Activated CD8-positive, alpha-beta T cell treated with anti-CD3 and anti-CD28 coated beads, Interleukin-2, amount 10 ng/mL, durations not matched to agents 7 days and 5 days (primary cell): ENCODE results near the gene MORN5. TPM values are rescaled to one million over a fixed set of nuclear protein-coding genes. Genes with fewer than 3 reads are reported as not detected.
A peak's percentile ranks its signal among the peaks of the same experiment; 100 is the strongest.

ENCODE experiments used
- ATAC-seq: fragments of 150-1000 bp; cut with Tn5 transposase; one replicate; pipeline ENCODE4 v1.10.0; 2021; ENCODE audit warnings: moderate library complexity
- CTCF ChIA-PET: fragments of 350-600 bp; sonication (Branson Sonifier 250); formaldehyde crosslinking; loops from one replicate; lab custom pipeline; 2021; ENCODE audit warnings: antibody characterized with exemption; lab: Charles Lee
- POLR2A ChIA-PET: fragments of 350-600 bp; sonication (Branson Sonifier 250); formaldehyde crosslinking; loops from one replicate; lab custom pipeline; 2021; ENCODE audit warnings: antibody characterized with exemption; lab: Charles Lee
- DNase-seq: peaks from one replicate; pipeline ENCODE4 v3.0.0-alpha.2; 2020
- H3K27ac Mint-ChIP-seq: one replicate; pipeline ENCODE4 v1.8.0; 2021; ENCODE audit warnings: mild to moderate bottlenecking, mixed read lengths
- H3K27me3 Mint-ChIP-seq: one replicate; pipeline ENCODE4 v1.8.0; 2021; ENCODE audit warnings: low read depth, mixed read lengths
- H3K36me3 Mint-ChIP-seq: one replicate; pipeline ENCODE4 v1.8.0; 2021; ENCODE audit warnings: low read depth, mixed read lengths
- H3K4me1 Mint-ChIP-seq: one replicate; pipeline ENCODE4 v1.8.0; 2021; ENCODE audit warnings: low read depth, mixed read lengths
- H3K4me3 Mint-ChIP-seq: one replicate; pipeline ENCODE4 v1.8.0; 2021; ENCODE audit warnings: mild to moderate bottlenecking, mixed read lengths
- H3K9me3 Mint-ChIP-seq: one replicate; pipeline ENCODE4 v1.8.0; 2022; ENCODE audit warnings: mixed read lengths; ENCODE audit not compliant: insufficient read depth
- total RNA-seq, 2 experiments: library from RNA; stranded (reverse); gene quantifications; one replicate each; pipeline ENCODE4 v1.2.3, GENCODE V29; 2021

The MORN5 gene
- total RNA-seq, 2 experiments from 2014 or later, result not detected

GRCh38 chr9:122228568-122229484 lies 69.1 kb downstream of the MORN5 start, which contains the start of gene LHX6:
Gene LHX6 (minus strand): TSS chr9:122228957. CDS start chr9:122228740, 217 bp downstream.
- Mint-ChIP-seq H3K4me1 (no peaks in the 10 kb centered on the region), H3K36me3 (no peaks in the 10 kb centered on the region), H3K9me3 (no peaks in the 10 kb centered on the region), H3K4me3 (peak within 1 kb of the TSS; percentile 13), H3K27me3 (peaks cover 28% of the 10 kb centered on the region), H3K27ac (no peak within 1 kb of the TSS)
- DNase-seq (no peak), ATAC-seq (peak; percentile 57)
- ChIA-PET CTCF (no interaction called here), POLR2A (interaction anchor here (1.0 kb wide), 1 partner anchor 36 kb away, joined by 3 read pairs; the partner anchor contains the start of genes MRRF and RBM18)

- DNase-seq (no peak), ATAC-seq (no peak)
- Mint-ChIP-seq H3K4me1 (no peaks in the 10 kb centered on the region), H3K36me3 (no peaks in the 10 kb centered on the region), H3K27me3 (peaks cover 29% of the 10 kb centered on the region), H3K4me3 (no peak overlapping the region), H3K27ac (no peak overlapping the region), H3K9me3 (no peaks in the 10 kb centered on the region)
- POLR2A ChIA-PET, result no interaction called here
- CTCF ChIA-PET, result no interaction called here
These were observed 69.8 kb downstream of the MORN5 start for GRCh38 chr9:122229485-122229837.

GRCh38 chr9:122232796-122233306 lies 73.1 kb downstream of the MORN5 start:
- H3K36me3 Mint-ChIP-seq, result no peaks in the 10 kb centered on the region
- no peak for ATAC-seq
- no peaks in the 10 kb centered on the region for H3K4me1 Mint-ChIP-seq
- H3K27ac Mint-ChIP-seq, result no peak overlapping the region
- no peak overlapping the region for H3K4me3 Mint-ChIP-seq
- no peak for DNase-seq
- H3K27me3 Mint-ChIP-seq, result peaks cover 16% of the 10 kb centered on the region
- POLR2A ChIA-PET, result no interaction called here
- no peaks in the 10 kb centered on the region for H3K9me3 Mint-ChIP-seq
- CTCF ChIA-PET, result interaction anchor here (1.1 kb wide), 1 partner anchor 108 kb away, joined by 3 read pairs; no protein-coding TSS in a partner anchor

GRCh38 chr9:122234022-122234748 lies 74.5 kb downstream of the MORN5 start:
- Mint-ChIP-seq H3K27ac (no peak overlapping the region), H3K9me3 (no peaks in the 10 kb centered on the region), H3K27me3 (peaks cover 11% of the 10 kb centered on the region), H3K4me3 (no peak overlapping the region), H3K4me1 (no peaks in the 10 kb centered on the region), H3K36me3 (peaks cover 1% of the 10 kb centered on the region)
- ChIA-PET POLR2A (no interaction called here), CTCF (no interaction called here)
- ATAC-seq (no peak), DNase-seq (no peak)

- CTCF ChIA-PET, result interaction anchor here (1.2 kb wide), 1 partner anchor 114 kb away, joined by 3 read pairs; no protein-coding TSS in a partner anchor
- H3K4me3 Mint-ChIP-seq, result no peak overlapping the region
- POLR2A ChIA-PET, result no interaction called here
- peaks cover 11% of the 10 kb centered on the region for H3K27me3 Mint-ChIP-seq
- no peaks in the 10 kb centered on the region for H3K9me3 Mint-ChIP-seq
- DNase-seq (no peak), ATAC-seq (no peak)
- H3K36me3 Mint-ChIP-seq, result peaks cover 12% of the 10 kb centered on the region
- H3K27ac Mint-ChIP-seq, result no peak overlapping the region
- no peaks in the 10 kb centered on the region for H3K4me1 Mint-ChIP-seq
These were observed 77.0 kb downstream of the MORN5 start for GRCh38 chr9:122236681-122237080.

- ATAC-seq (no peak), DNase-seq (no peak)
- H3K4me3 Mint-ChIP-seq, result no peak overlapping the region
- peaks cover 2% of the 10 kb centered on the region for H3K27me3 Mint-ChIP-seq
- ChIA-PET CTCF (interaction anchor here (1.4 kb wide), 1 partner anchor 12 kb away, joined by 4 read pairs; no protein-coding TSS in a partner anchor), POLR2A (interaction anchor here (0.6 kb wide), 1 partner anchor 45 kb away, joined by 3 read pairs; no protein-coding TSS in a partner anchor)
- H3K27ac Mint-ChIP-seq, result no peak overlapping the region
- H3K9me3 Mint-ChIP-seq, result no peaks in the 10 kb centered on the region
- peaks cover 32% of the 10 kb centered on the region for H3K36me3 Mint-ChIP-seq
- H3K4me1 Mint-ChIP-seq, result no peaks in the 10 kb centered on the region
These were observed 80.0 kb downstream of the MORN5 start for GRCh38 chr9:122239722-122240121.

- ChIA-PET CTCF (interaction anchor here (2.3 kb wide), 1 partner anchor 145 kb away, joined by 6 read pairs; no protein-coding TSS in a partner anchor), POLR2A (no interaction called here)
- Mint-ChIP-seq H3K9me3 (no peaks in the 10 kb centered on the region), H3K36me3 (peaks cover 48% of the 10 kb centered on the region), H3K27me3 (no peaks in the 10 kb centered on the region), H3K4me3 (no peak overlapping the region), H3K27ac (no peak overlapping the region), H3K4me1 (no peaks in the 10 kb centered on the region)
- DNase-seq, result no peak
- ATAC-seq, result no peak
These were observed 84.6 kb downstream of the MORN5 start for GRCh38 chr9:122244349-122244748.

- Mint-ChIP-seq H3K4me1 (no peaks in the 10 kb centered on the region), H3K27ac (no peak overlapping the region), H3K9me3 (no peaks in the 10 kb centered on the region), H3K27me3 (no peaks in the 10 kb centered on the region), H3K36me3 (peaks cover 51% of the 10 kb centered on the region), H3K4me3 (no peak overlapping the region)
- ChIA-PET CTCF (interaction anchor here (2.3 kb wide), 1 partner anchor 147 kb away, joined by 6 read pairs; no protein-coding TSS in a partner anchor), POLR2A (no interaction called here)
- ATAC-seq (no peak), DNase-seq (no peak)
These were observed 87.0 kb downstream of the MORN5 start for GRCh38 chr9:122246666-122247065.

GRCh38 chr9:122248448-122248865 lies 88.7 kb downstream of the MORN5 start:
- CTCF ChIA-PET, result no interaction called here
- ATAC-seq, result no peak

More at GRCh38 chr9:122248448-122248865, 88.7 kb downstream of the MORN5 start:
- Mint-ChIP-seq H3K36me3 (peaks cover 44% of the 10 kb centered on the region), H3K4me3 (no peak overlapping the region), H3K9me3 (no peaks in the 10 kb centered on the region), H3K27me3 (no peaks in the 10 kb centered on the region), H3K4me1 (no peaks in the 10 kb centered on the region), H3K27ac (no peak overlapping the region)
- POLR2A ChIA-PET, result no interaction called here
- DNase-seq, result no peak
